Suprapubic skin (tissue), 4 donors: ENCODE results near the gene SEMA3G. TPM values are rescaled to one million over a fixed set of nuclear protein-coding genes. Genes with fewer than 3 reads are reported as not detected.

Source experiments
- DNase-seq, 2 donors: peaks; one replicate each; pipeline ENCODE4 v3.0.0-alpha.2; 2019; ENCODE audit warnings: low spot score in 2 of 2
- H3K27ac ChIP-seq: fragments of 200-600 bp; sonication (generic); one replicate; pipeline ENCODE4 v1.5.1; 2019
- H3K27me3 ChIP-seq: fragments of 200-600 bp; sonication (generic); one replicate; pipeline ENCODE4 v1.5.1; 2019
- H3K36me3 ChIP-seq: fragments of 200-600 bp; sonication (generic); one replicate; pipeline ENCODE4 v1.5.1; 2019
- H3K4me1 ChIP-seq: fragments of 200-600 bp; sonication (generic); one replicate; pipeline ENCODE4 v1.5.1; 2019
- H3K4me3 ChIP-seq: fragments of 200-600 bp; sonication (generic); one replicate; pipeline ENCODE4 v1.5.1; 2019; ENCODE audit warnings: mild to moderate bottlenecking
- H3K9me3 ChIP-seq: fragments of 200-600 bp; sonication (generic); one replicate; pipeline ENCODE4 v1.5.1; 2019
- EP300 ChIP-seq: sonication (generic); formaldehyde crosslinking; IDR thresholded peaks from one replicate; pipeline ENCODE4 v1.6.1; 2017; ENCODE audit warnings: antibody characterized with exemption
- POLR2A ChIP-seq, 2 donors: fragments of 450-650 bp; IDR thresholded peaks; one replicate each; pipeline ENCODE4 v1.6.1; 2017; ENCODE audit warnings: antibody characterized with exemption in 2 of 2, mild to moderate bottlenecking in 2 of 2, moderate library complexity in 2 of 2
- POLR2AphosphoS5 ChIP-seq, 3 donors: sonication (generic); formaldehyde crosslinking; IDR thresholded peaks; one replicate each; pipeline ENCODE4 v1.6.1; 2017; ENCODE audit warnings: antibody characterized with exemption in 3 of 3
- WGBS: methylation state at CpG from one replicate; pipeline ENCODE4 v1.1.5; 2018; 5-methylcytosine and 5-hydroxymethylcytosine counted together
- total RNA-seq, 4 donors: library from RNA; depleted of rRNA; stranded (reverse); fragments of >200 nt; gene quantifications; one replicate each; pipeline ENCODE4 v1.1.0, GENCODE V29; 2016
- TF ChIP-seq, protein P1 (sequence below), 2 donors: fragments of 200-600 bp in 1 of 2; fragments of 450-650 bp in 1 of 2; sonication (generic) in 1 of 2; IDR thresholded peaks; one replicate each; pipeline ENCODE4 v1.5.1; 2016 to 2019; ENCODE audit warnings: antibody characterized with exemption in 2 of 2, mild to moderate bottlenecking in 1 of 2, moderate library complexity in 1 of 2

SEMA3G gene
- total RNA-seq, 4 donors from 2014 or later, result 14.4 to 44.0 (median 26.5) TPM

DNA sequence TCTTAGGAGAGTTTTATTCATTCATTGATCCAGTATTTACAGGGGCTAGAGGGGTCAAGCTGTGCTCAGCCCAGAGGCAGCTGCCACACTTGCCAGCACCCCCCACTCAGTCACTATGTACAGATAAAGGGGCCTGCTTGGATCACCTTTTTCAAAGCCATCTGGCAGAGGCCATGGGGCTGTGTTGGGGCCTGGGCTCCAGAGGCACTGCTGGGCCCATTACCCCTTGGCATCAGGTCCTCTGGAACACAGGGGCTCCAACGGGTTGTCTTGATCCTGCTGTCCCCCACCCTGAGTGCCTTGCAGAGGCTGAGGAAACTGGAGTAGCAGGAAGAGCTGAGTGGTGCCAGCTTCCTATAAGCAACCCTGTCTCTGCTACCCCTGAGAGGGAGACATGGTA lies 43.9 kb downstream of the SEMA3G start:
- Histone ChIP-seq H3K4me3 (no peak overlapping the region), H3K4me1 (peaks cover 55% of the 10 kb centered on the region)

DNA sequence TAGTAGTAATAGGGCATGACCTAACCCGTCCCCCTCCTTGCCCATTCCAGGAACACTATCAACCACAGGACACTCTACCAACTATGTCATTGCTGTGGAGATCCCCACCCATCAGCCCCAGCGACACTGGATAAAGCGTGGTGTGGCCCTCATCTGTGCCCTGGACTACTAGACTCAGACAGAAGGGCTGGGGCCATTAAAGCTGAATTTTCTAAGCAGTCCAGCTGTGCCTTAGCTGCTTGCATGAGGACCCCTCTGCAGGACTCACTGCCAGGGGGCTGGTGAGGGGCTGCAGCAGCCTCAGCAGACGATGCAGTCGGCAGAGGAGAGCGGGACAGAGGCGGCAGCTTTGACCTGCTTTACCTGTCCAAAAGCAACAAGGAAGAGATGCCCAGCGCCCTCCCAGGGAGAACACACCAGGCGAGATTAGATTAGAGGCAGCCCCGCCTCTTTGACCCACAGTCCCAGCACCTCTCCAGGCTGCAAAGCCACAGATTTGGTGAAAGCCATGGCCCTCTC lies 44.6 kb downstream of the SEMA3G start:
- Histone ChIP-seq H3K27ac (no peak overlapping the region), H3K36me3 (peaks cover 59% of the 10 kb centered on the region), H3K9me3 (no peaks in the 10 kb centered on the region), H3K27me3 (no peaks in the 10 kb centered on the region), H3K4me3 (no peak overlapping the region), H3K4me1 (peaks cover 48% of the 10 kb centered on the region)
- TF ChIP-seq, protein P1, sequence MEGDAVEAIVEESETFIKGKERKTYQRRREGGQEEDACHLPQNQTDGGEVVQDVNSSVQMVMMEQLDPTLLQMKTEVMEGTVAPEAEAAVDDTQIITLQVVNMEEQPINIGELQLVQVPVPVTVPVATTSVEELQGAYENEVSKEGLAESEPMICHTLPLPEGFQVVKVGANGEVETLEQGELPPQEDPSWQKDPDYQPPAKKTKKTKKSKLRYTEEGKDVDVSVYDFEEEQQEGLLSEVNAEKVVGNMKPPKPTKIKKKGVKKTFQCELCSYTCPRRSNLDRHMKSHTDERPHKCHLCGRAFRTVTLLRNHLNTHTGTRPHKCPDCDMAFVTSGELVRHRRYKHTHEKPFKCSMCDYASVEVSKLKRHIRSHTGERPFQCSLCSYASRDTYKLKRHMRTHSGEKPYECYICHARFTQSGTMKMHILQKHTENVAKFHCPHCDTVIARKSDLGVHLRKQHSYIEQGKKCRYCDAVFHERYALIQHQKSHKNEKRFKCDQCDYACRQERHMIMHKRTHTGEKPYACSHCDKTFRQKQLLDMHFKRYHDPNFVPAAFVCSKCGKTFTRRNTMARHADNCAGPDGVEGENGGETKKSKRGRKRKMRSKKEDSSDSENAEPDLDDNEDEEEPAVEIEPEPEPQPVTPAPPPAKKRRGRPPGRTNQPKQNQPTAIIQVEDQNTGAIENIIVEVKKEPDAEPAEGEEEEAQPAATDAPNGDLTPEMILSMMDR (IDR thresholded peaks at IDR 0.05), result no peak
- WGBS, result 85% methylated on average over 10 of the region's 10 CpGs
- DNase-seq, result no peak

More for the DNA sequence above, 43.9 kb downstream of the SEMA3G start:
- no peak overlapping the region for H3K27ac ChIP-seq
- H3K36me3 ChIP-seq, result peaks cover 65% of the 10 kb centered on the region
- H3K27me3 ChIP-seq, result no peaks in the 10 kb centered on the region
- no peak for DNase-seq
- TF ChIP-seq, protein P1 (IDR thresholded peaks at IDR 0.05), result no peak
- no peak for TF ChIP-seq EP300
- TF ChIP-seq POLR2AphosphoS5 (IDR thresholded peaks at IDR 0.05), result no peak
- TF ChIP-seq POLR2A (IDR thresholded peaks at IDR 0.05), result no peak
- 71% methylated on average over 1 of the region's 1 CpG for WGBS
- no peaks in the 10 kb centered on the region for H3K9me3 ChIP-seq

GRCh38 chr3:52399593-52399992 lies 45.3 kb downstream of the SEMA3G start:
- no peak for TF ChIP-seq POLR2AphosphoS5 (IDR thresholded peaks at IDR 0.05)
- no peak for TF ChIP-seq EP300
- Histone ChIP-seq H3K4me3 (no peak overlapping the region), H3K9me3 (no peaks in the 10 kb centered on the region), H3K27me3 (no peaks in the 10 kb centered on the region), H3K36me3 (peaks cover 52% of the 10 kb centered on the region), H3K27ac (no peak overlapping the region), H3K4me1 (peaks cover 42% of the 10 kb centered on the region)
- WGBS, result 72% methylated on average over 6 of the region's 6 CpGs
- DNase-seq, result no peak

GRCh38 chr3:52399131-52399530 lies 45.8 kb downstream of the SEMA3G start:
- TF ChIP-seq POLR2AphosphoS5 (IDR thresholded peaks at IDR 0.05) (no peak), EP300 (no peak), POLR2A (IDR thresholded peaks at IDR 0.05) (no peak)
- TF ChIP-seq, protein P1 (IDR thresholded peaks at IDR 0.05), result no peak
- WGBS, result 100% methylated on average over 1 of the region's 4 CpGs
- no peak overlapping the region for H3K27ac ChIP-seq
- H3K4me1 ChIP-seq, result peaks cover 37% of the 10 kb centered on the region
- no peaks in the 10 kb centered on the region for H3K27me3 ChIP-seq
- no peak for DNase-seq
- no peaks in the 10 kb centered on the region for H3K9me3 ChIP-seq
- peaks cover 51% of the 10 kb centered on the region for H3K36me3 ChIP-seq
- H3K4me3 ChIP-seq, result no peak overlapping the region

GRCh38 chr3:52398670-52399081 lies 46.2 kb downstream of the SEMA3G start:
- no peaks in the 10 kb centered on the region for H3K27me3 ChIP-seq
- TF ChIP-seq, protein P1 (IDR thresholded peaks at IDR 0.05), result no peak
- TF ChIP-seq POLR2AphosphoS5 (IDR thresholded peaks at IDR 0.05), result no peak
- no peak for TF ChIP-seq POLR2A (IDR thresholded peaks at IDR 0.05)
- TF ChIP-seq EP300, result no peak
- DNase-seq, result peak in 1 of 2 donors; percentile 34
- peaks cover 32% of the 10 kb centered on the region for H3K4me1 ChIP-seq
- H3K9me3 ChIP-seq, result no peaks in the 10 kb centered on the region
- H3K4me3 ChIP-seq, result no peak overlapping the region
- H3K27ac ChIP-seq, result no peak overlapping the region
- H3K36me3 ChIP-seq, result peaks cover 50% of the 10 kb centered on the region
- WGBS, result 97% methylated on average over 4 of the region's 5 CpGs
